Sigmoid colon (tissue), 4 donors: ENCODE measurements around the gene PLXNA4.

ENCODE experiments used
- CTCF ChIP-seq, 4 experiments: fragments of 450-650 bp in 3 of 4; fragments of 200-600 bp in 1 of 4; IDR thresholded peaks; one replicate each; pipeline ENCODE4 v1.5.1; 2016 to 2019; ENCODE audit warnings: antibody characterized with exemption in 4 of 4, mild to moderate bottlenecking in 3 of 4, moderate library complexity in 2 of 4
- EP300 ChIP-seq, 4 donors: sonication (generic); formaldehyde crosslinking; IDR thresholded peaks; one replicate each; pipeline ENCODE4 v1.6.1; 2017; ENCODE audit warnings: antibody characterized with exemption in 4 of 4
- POLR2A ChIP-seq, 2 donors: fragments of 450-650 bp; IDR thresholded peaks; one replicate each; pipeline ENCODE4 v1.6.1; 2016; ENCODE audit warnings: antibody characterized with exemption in 2 of 2, mild to moderate bottlenecking in 2 of 2, moderate library complexity in 2 of 2

- TF ChIP-seq CTCF (IDR thresholded peaks at IDR 0.05) = no peak
- TF ChIP-seq POLR2A (IDR thresholded peaks at IDR 0.05) = no peak
- TF ChIP-seq EP300 (IDR thresholded peaks at IDR 0.05) = no peak
Observed at GRCh38 chr7:132514430-132514829, 61.8 kb downstream of the PLXNA4 start.
